GM21423 (cell line): ENCODE data around the gene TP53BP1.

Experiments
- ATAC-seq: cut with Tn5 transposase; IDR thresholded peaks from one replicate; pipeline ENCODE4 v1.9.1; 2021; ENCODE audit warnings: mild to moderate bottlenecking, moderate library complexity; ENCODE audit not compliant: unreplicated experiment

TP53BP1 gene

GRCh38 chr15:43518197-43518761 is 25.3 kb upstream of the TP53BP1 start:
- no peak for ATAC-seq

DNA sequence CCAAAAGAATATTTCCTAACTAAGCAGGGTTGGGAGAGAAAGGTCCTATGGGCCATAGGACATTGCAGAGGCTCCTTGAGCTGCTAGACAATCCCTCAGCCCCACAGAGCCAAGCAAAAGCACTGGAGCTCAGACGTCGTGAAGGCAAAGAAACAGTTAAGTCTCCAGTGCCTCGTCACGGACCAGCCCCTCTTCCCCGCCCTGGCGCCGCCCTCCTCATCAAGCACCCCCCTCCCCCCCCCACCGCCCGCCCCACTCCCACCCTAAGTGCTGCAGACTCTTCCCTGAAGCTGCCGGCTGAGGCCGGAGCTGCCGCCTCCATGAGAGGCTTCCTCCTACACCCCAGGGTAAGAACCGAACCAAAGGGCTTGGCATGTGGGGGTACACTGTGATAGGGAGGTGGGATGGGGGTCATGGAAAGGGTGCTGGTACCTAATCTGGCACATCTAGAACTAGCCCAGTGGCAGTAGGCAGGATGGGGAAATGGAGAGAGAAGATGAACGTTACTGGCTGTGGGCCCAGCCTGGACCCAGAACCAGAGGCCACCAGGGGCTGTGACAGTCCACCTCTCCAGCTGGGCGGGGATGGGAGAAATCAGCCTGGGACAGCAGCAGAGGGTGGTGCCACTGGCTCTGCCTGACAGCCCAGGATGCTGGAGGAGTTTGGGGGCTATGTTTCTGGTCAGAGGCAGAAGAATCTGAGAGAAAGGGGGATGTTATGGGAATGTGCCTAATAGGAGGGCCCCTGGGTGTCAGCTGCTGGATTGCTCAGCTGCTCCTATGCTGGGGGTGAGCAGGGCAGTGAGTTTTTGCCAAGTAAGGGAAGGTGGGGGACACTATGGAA is 24.6 kb upstream of the TP53BP1 start, which contains the start of gene MAP1A:
TSS of gene MAP1A (plus strand) at position 255 of the 843 bp plus-strand sequence. CDS start 3,866 bp downstream, outside the sequence.
- ATAC-seq: no peak

GRCh38 chr15:43516801-43517353 is 23.9 kb upstream of the TP53BP1 start:
- ATAC-seq: no peak

GRCh38 chr15:43516185-43516584 is 23.2 kb upstream of the TP53BP1 start:
- ATAC-seq: no peak

GRCh38 chr15:43515741-43516140 is 22.8 kb upstream of the TP53BP1 start:
- ATAC-seq: no peak

- ATAC-seq: no peak
Observed at GRCh38 chr15:43514241-43515057, 21.5 kb upstream of the TP53BP1 start.

GRCh38 chr15:43513550-43513949 is 20.6 kb upstream of the TP53BP1 start:
- no peak for ATAC-seq

DNA sequence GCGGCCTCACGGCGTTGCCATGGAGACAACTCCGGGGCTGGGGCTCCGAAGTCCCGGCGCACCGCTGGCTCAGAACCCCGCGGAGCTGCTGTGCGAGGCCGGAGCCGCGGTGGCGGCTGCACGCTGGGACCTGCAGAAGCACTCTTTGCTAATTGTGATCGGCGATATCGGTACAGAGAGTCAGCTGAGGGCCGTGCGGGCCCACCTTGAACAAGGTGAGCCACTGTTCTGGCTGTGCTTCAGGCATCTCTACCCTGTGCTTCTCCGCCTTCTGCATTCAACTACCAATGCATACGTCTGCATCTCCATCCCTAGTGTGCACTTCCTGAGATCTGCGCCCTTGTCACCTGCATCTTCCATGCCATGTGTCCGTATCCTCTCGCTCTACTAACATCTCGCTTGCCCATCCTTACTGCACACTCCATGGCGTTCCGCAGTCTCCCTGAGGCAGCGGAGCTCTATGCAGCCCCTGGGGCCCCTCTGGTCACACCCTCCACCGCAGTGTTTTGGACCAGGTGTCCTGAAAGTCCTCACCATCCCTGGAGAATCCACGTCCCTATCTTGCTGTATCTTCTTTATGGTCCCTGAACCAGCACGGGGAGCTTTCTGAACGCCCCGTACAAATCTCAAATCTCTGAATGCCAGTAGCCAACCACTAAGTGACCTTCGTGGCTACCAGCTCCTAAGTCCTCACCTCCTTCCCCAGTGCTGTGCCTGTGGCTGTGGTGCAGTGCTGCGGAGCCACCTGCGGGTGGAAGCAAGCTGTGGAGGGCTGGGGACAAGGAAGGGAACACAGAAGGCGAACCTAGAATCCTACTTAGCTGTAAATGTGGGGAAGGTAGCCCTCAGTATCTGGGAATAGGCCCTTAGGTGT is 18.3 kb upstream of the TP53BP1 start:
- ATAC-seq: no peak

DNA sequence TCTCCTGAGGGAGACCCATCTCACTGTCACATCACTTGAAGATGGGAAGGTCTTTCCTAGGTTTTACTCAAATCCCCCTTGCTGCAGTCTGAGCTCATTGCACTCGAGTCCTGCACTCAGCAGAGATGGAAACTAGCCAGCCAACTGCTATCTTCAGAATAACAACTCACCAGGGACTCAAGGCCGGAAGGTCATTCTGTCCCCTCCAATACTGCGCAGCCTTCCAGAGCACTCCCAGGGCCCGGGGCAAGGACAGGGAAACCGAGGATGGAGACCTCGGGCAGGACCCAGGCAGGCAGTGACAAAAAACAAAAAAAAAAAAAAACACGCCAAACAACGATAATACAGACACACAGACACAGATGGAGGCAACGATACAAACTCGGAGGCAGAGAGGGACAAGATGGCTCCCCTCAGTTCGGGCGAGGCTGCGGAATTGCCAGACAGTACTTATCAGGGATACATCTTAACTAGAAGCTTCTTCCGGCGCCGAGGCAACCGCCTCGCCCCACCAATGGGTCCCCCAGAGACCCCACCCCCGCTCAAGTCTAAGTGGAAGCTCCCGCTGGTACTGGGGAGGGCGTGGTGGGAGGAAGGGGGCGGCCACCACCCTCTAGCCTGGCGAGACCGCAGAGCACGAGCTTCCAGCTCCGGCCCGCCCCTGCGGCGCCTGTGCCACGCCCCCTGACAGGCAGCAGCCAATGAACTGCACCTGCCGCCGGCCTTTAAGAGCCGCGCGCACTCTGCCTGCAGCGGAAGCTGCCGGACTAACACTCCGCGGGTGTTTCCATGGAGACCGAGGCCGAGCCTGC is 17.4 kb upstream of the TP53BP1 start:
- ATAC-seq: peak; percentile 95

DNA sequence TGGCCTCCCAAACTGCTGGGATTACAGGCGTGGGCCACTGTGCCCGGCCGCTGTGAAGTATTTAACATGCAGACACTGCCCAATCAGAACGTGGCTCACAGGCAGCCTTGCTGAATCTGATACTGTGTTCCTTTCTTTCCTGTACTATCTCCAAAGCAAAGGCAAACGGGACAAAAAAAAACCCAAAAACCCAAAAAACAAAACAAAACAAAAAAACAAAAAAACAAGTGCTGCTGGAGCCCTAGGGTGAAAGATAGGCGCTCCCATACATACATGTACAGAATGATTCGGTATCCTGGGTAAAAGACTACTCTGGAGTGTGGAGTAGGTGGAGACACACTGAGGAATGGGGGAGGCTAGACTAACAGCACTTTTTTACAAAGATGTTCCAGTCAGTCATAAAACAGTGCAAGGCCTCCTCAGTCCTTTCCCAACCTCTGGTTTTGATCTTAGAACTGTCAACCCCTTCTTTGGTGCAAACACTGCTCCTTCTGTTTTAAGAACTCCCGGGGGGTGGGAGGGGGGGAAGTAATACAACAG is 16.8 kb upstream of the TP53BP1 start:
- ATAC-seq: no peak

DNA sequence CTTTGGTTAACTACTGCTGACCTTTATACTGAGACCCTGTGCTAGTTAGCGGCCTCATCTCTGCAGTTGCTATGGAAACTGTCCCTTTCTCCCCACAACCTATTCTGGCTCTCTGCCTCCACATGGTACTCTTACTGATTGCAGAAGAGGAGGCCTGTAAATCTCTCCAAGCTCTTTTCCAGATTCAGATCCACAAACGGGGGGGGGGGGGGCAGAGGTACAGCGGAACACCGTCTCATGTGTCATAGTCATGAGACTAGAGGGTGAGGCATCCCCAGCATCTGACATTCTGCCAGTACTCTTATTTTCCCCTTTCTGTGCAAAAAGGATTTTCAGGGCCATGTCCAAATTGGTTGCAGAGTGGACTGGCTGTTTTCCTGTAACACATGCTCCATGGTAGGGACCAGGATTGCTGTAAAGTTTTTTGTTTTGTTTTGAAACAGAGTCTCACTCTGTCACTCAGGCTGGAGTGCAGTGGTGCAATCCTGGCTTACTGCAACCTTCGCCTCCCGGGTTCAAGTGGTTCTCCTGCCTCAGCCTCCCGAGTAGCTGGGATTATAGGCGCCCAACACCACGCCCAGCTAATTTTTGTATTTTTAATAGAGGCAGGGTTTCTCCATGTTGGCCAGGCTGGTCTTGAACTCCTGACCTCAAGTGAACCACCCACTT is 16.2 kb upstream of the TP53BP1 start:
- ATAC-seq: no peak

DNA sequence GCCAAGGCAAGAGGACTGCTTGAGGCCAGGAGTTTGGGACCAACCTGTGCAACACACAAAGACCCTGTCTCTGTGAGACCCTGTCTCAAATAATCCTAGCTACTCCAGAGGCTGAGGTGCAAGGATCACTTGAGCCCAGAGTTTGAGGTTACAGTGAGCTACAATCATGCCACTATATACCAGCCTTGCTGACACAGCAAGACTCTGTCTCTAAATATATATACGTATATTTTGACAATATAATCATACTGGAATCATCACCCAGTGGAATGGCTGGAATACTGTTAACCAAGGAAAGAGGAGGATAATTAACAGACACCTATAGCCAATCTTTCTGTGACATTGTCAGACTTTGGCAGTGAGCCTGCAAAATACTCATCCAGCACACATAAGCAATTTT is 15.5 kb upstream of the TP53BP1 start:
- no peak for ATAC-seq

DNA sequence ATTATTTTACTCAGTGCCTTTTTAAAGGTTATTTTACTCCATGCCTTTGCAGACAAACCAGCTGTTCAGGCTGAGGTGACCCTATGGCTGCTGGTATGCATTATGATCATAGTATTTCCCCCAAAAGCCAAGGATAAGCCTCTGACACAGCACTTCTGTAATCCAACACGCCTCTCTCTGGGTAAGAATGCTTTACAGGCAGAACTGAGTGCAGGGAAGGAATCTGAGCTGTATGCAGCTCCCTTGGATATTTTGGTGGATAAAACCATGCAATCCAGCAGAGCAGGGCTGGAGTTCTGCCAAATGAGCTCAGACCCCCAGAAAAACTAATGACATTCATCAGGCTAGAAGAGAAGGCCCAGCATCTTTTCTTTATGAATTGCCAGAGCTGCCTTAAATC is 12.8 kb upstream of the TP53BP1 start:
- no peak for ATAC-seq

DNA sequence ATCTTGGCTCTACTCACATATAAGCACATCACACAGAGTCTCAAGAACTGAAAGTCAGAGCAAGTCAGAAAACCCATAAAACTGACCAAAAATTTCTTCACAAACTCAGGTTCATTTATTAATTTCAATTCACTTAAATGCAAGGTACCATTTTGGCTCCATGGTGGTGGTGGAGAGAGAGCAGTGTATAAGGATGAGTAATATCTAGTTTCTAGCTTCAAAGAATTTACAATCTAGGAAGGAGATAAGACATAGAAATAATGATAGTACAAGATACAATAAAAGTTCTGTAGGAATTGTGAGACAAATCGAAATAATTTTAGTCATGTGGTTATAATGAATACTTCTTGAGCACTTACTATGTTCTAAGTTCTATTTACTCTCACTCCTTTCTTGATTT is 6.7 kb upstream of the TP53BP1 start:
- ATAC-seq: no peak

DNA sequence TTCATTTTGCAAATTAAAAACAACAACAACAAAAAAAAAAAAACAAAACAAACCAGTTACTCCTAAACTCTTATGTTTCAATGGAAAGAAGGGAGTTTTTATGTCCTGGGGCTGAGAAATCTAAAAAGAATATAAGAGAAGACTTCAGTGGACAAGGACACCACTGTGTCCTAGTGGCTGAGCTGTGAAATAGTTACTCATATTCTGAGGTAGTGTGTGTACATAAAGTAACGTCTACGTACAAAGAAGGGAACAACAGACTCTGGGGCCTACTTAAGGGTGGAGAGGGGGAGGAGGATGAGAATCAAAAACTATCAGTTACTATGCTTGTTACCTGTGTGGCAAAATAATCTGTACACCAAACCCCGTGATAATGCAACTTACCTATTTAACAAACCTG is 6.0 kb upstream of the TP53BP1 start:
- ATAC-seq: no peak

DNA sequence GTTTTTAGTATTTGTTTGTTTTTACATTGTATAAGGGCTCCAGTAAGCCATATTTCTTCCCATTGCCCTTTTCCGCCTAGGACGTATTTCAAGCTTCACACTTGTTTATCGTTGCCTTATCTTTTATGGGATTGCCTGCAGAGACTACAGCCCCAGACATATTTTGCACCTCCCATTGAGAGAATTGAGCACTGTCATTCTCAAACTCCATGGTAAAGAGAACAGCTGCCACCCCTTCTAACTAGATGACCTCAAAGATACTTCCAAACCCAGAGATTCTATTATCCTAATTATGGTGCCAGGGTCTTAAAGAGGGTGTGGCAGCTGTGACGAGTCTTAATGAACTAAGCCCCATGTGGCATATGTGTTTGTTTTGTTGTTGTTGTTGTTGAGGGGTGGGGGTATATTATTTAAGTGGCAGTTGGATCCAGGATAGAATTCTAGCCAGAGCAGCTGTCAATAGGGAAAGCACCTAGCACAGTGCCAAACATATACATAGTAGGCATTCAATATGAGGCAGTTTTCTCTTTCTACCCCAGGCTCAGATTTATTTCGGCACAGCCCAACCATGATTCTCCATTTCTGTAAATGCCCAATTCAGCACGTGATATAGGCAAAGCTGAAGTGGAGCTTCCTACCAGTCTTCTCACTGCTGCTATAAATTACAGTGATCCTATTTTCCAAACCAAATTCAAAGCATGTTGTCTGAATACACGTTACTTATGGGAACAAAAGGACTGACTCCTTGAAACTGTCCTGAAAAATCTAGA is 932 bp upstream of the TP53BP1 start:
- no peak for ATAC-seq

DNA sequence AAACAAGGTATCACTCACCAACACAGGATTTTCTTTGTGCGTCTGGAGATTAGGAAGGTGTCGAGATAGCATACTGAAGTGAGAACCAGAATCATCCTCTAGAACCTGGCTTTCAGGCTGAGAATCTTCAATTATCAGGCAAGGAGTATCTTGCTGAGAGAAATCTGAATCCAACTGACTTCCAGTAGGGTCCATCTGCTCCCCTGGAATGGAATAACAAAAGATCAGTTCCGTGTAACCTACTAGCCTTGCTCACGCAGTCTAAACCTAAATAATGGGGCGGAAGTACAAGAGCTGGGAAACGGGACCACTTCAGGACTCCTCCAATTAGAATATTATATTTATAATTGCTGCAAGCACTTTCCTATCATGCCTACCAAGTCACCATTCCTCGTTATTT is 690 bp downstream of the TP53BP1 start:
- ATAC-seq: no peak

GRCh38 chr15:43489191-43489590 is 3.8 kb downstream of the TP53BP1 start:
- ATAC-seq: no peak
